H1 (cell line): ENCODE measurements around the gene DRAP1. TPM values are rescaled to one million over a fixed set of nuclear protein-coding genes. Genes with fewer than 3 reads are reported as not detected.
A peak's percentile ranks its signal among the peaks of the same experiment; 100 is the strongest.

Experiments
- TBP ChIP-seq: IDR thresholded peaks from 2 replicates; pipeline ENCODE4 v1.6.1; 2011; ENCODE audit warnings: low read depth, low read length, improper control_type of control experiment
- polyA plus RNA-seq, 7 experiments: library from polyadenylated mRNA; depleted of rRNA in 3 of 7; stranded (reverse) in 5 of 7; unstranded in 2 of 7; fragments of >200 nt in 5 of 7; fragments of 200-250 nt in 2 of 7; gene quantifications; 1 replicate in 5 of 7; 2 replicates in 1 of 7; 4 replicates in 1 of 7; pipeline versions ENCODE4 v1.2.1 to v1.2.3, GENCODE V29; 2011 to 2013; ENCODE audit warnings: missing spikeins in 2 of 7, mixed read lengths in 2 of 7
- total RNA-seq: library from RNA; stranded (reverse); fragmentation: NEBNext Ultra II Directional; extraction: Animal tissue kit (Norgen Biotek cat#: 25700); gene quantifications from 2 replicates; pipeline ENCODE4 v1.2.1, GENCODE V29; 2021

Gene DRAP1
- total and polyA plus RNA-seq, 2 of the 8 experiments (the other 6 are each of a cell fraction or from before 2014, with no cell fraction given): 62.5 to 98.7 TPM

DNA sequence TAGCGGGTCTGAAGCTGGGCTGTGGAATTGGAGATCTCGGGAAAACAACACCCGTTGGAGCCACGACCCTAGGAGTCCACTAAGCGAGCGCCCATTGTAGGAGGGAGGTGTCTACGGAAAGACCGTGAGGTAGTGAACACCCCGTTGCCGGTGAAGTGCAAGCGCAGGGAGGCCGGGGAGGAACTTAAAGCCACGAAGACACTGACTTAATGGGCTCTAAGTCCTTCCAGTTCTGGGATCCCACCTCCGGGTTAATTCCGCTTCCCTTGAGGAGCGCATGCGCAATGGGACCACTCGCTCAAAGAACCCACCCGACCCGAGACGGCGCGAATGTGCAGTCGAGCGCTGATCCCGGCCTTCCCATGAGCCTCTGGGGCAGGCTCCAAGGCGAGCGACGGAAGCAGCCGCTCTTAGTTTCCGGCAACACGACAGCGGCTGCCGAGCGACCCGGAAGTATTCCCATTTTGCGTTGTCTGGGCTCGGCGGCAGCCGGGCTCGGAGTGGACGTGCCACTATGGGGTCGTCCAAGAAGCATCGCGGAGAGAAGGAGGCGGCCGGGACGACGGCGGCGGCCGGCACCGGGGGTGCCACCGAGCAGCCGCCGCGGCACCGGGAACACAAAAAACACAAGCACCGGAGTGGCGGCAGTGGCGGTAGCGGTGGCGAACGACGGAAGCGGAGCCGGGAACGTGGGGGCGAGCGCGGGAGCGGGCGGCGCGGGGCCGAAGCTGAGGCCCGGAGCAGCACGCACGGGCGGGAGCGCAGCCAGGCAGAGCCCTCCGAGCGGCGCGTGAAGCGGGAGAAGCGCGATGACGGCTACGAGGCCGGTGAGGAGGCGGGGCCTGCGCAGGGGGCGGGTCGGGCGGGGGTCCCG, 42.3 kb downstream of the DRAP1 start, which contains the start of gene SART1 (continued):
- TF ChIP-seq TBP: peak; percentile 88
